CD4-positive, alpha-beta T cell treated with Interferon gamma for 1 hour (primary cell): Measurements from ENCODE around the gene RBM24.
"Not testable (repeated sequence)": the region's sequence is repeated elsewhere in the genome, so short reads cannot be mapped to it uniquely, and the experiment has no call there.

Experiments used
- DNase-seq: peaks from one replicate; pipeline ENCODE4 v3.0.0-alpha.2; 2020

The RBM24 gene

GRCh38 chr6:17292600-17293133, 11.5 kb downstream of the RBM24 start:
- DNase-seq = no peak

DNA sequence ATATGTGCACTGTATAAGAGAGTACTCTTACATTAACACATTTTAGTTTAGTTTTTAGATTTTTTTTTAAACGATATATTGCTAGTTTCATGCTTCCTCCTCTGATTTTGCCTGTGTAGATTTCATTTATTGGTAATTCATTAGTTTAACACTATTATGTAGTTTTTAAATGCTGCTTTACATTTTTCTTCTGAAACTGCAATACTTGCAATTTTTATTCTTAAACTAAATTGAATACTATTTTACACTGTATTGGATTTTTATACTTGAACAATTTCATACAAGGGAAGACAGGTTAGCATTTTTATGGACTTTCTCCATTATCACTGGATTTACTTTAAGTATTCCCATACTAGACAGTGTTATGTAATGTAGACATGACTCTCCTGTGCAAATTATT, 12.2 kb downstream of the RBM24 start:
- DNase-seq = no peak

- DNase-seq = no peak
Observed at GRCh38 chr6:17297271-17298080, 16.3 kb downstream of the RBM24 start.

GRCh38 chr6:17298257-17298656, 17.1 kb downstream of the RBM24 start:
- no peak for DNase-seq

- no peak for DNase-seq
Observed at GRCh38 chr6:17299222-17299621, 18.1 kb downstream of the RBM24 start.

DNA sequence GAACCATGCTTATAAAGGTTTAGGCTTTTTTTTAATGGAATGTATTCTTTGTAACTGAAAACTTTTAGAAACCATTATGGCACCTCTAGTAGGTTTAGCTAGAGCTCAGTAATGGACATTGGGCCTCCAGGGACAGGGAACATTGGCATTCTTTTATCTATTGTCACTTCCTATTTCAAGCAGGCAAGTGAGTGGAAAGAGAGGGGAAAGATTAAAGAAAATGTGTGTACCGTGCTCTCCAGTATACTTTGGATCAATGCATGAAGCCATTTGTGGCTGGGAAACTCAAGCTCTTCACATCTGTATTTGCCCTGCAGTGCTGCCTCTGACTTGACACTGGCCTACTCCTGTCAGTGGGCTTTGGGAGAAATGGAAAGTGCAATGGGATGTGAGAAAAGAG, 18.6 kb downstream of the RBM24 start:
- DNase-seq = no peak

GRCh38 chr6:17300637-17301036, 19.5 kb downstream of the RBM24 start:
- no peak for DNase-seq

DNA sequence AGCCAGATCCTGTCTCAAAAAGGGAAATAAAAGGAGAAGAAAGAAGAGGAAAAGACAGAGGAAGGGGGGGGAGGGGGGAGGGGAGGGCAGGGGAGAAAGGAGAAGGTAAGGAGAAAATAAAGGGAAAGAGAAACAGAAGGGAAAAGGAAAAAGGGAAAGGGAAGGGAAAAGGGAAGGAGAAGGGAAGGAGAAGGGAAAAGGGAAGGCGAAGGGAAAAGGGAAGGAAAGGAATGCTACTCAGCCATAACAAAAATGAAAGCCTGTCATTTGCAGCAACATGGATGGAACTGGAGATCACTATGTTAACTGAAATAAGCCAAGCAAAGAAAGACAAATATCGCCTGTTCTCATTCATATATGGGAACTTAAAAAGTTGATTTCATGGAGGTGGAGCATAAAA, 22.3 kb downstream of the RBM24 start:
- no peak for DNase-seq

DNA sequence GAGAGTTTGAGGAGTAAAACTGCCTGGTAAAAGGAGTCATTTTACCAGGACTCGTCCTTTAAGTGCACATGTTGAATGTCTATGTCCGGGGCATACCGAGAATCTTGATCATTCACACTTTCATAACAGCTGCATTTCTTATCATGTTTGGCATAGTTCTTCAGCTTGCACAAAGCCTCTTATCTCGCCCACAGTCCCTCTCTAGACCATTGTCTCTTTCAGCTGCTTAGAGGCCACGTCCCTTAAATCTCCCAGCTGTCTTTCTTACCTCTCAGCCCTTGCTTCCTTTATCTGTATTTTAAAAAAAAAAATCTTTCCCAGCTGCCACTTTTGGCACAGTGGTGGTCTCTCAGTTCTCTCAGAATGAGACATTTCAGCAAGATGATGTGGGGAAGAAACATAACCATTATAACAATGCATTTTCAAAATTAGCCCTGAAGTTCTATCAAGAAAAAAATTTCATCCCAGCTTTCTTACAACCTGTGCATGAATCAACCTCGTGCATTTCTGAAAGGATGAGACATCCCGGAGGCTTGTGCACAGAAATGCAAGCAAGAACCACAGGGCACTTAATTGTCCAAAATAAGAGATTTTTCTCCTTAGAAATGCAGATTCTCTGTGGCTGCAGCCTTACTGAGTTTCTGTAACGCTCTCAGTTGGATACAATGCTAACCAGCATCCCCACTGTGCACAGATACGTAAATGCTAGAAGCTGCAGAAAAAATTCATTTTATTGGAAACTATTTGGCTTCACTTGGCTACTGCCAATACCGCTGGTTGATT, 24.2 kb downstream of the RBM24 start:
- DNase-seq = no peak

- no peak for DNase-seq
Observed at GRCh38 chr6:17311595-17312311, 30.6 kb downstream of the RBM24 start.

DNA sequence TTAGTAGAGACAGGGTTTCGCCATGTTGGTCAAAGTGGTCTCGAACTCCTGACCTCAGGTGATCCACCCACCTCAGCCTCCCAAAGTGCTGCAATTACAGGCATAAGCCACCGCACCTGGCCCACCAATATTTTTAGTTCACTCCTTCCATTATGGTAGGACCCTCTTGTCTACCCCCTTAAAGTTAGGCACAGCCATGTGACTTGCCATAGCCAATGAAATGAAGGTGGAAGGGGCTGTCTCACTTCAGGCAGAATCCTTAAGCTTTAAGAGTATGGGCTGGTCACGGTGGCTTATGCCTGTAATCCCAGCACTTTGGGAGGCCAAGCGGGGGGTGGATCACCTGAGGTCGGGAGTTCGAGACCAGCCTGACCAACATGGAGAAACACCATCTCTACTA, 32.1 kb downstream of the RBM24 start:
- not testable (repeated sequence) for DNase-seq

- no peak for DNase-seq
Observed at GRCh38 chr6:17313971-17314370, 32.8 kb downstream of the RBM24 start.

DNA sequence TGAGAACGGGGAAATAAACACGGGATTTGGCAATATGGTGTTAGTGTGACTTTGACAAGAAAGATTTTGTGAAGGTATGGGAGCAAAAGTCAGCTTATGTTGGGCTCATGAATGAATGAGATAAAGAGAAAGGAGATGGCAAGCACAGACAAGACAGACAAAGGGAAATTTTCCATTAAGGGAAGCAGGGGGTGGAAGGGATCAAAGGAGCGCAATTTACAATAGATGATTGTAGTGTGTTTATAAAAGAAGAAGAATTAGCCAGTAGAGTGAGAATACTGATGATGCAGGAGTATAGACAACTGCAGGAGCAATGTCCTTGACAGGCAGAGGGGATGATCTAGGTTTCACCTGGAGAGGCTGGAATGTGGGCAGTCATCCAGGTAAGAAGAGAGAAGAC, 34.1 kb downstream of the RBM24 start:
- no peak for DNase-seq

DNA sequence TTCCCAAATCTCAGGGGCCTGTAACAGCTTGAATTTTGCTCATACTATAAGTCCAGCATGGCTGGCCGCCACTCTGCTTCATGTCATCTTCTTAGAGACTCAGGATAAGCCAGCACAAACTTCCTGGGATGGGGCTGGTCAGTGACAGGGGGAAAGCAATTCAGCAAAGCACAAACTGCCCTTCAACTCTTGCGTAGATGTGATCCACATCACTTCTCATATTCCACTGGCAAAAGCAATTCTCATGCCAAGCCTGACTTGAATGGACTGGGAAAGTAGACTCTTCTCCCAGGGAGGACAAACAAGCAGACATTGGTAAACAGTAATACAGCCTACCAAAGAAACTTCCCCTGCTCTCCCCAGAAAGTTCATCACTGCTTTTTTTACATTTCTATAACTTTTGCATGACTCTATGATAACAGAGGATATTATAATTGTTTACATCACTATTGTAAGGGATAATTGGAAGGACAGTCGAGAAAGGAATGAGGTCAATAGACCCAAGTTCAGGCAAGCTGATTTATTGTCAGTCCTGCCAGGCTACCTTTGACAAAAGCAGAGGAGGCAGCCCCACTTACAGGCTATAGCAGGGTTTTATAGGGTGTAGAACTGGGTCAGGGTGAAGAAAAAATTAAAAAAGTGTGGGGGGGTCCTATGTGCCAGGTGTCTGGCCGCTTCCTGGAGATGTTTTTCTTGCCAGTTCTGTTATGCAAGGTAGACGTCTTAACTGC, 37.4 kb downstream of the RBM24 start:
- no peak for DNase-seq

GRCh38 chr6:17320266-17320665, 39.1 kb downstream of the RBM24 start:
- DNase-seq = not testable (repeated sequence)

DNA sequence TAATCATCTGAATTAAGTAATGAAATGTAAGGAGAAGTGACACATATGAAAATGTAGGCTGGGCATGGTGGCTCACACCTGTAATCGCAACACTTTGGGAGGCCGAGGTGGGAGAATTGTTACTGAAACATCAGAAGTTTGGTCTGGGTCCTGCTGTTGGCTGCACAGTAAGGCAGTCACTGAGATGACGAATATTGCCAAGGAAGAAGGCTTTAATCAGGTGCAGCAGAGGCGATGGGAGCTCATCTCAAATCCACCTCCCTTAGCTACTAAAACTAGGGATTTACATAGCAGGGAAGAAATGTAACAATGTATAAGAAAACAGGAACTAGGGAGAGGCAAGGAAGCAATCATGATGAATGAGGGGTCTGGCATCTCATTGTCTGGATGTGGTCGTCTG, 50.1 kb downstream of the RBM24 start:
- DNase-seq = no peak

DNA sequence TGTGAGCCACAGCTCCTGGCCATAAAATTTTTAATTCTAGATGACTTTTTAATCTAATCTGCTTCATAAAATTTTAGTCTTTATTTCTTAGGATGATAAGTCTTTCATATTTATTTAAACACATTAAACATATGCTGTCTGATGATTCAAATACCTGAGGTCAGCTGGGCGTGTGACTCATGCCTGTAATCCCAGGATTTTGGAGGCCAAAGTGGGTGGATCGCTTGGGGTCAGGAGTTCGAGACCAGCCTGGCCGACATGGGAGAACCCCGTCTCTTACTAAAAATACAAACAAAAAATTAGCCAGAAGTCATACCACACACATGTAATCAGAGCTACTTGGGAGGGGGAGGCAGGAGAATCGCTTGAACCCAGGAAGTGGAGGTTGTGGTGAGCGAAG, 53.1 kb downstream of the RBM24 start:
- no peak for DNase-seq

GRCh38 chr6:17336425-17336824, 55.3 kb downstream of the RBM24 start:
- DNase-seq = no peak

GRCh38 chr6:17339308-17339670, 58.1 kb downstream of the RBM24 start:
- DNase-seq = no peak

DNA sequence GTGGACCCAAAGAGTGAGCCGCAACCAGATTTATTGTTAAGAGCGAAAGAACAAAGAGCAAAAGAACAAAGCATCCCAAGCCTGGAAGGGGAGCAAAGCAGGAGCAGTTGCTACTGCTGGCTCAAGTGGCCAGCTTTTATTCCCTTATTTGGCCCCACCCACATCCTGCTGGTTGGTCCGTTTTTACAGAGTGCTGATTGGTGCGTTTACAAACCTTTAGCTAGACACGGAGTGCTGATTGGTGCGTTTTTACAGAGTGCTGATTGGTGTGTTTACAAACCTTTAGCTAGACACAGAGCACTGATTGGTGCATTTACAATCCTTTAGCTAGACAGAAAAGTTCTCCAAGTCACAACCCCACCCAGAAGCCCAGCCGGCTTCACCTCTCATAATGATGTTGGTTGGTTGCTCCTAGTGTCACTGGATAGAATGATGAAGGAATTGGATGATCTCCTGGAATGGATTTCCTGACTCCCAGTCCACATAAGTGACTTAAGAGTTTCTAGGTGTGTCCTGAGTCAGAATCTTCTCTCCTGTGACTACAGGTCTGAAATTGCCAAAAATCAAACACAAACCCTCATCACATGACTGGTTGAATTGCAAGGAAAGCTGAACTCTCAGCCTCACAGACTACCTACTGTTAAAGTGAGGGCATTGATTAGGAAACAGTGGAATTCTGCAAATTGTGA, 60.1 kb downstream of the RBM24 start:
- DNase-seq = no peak

DNA sequence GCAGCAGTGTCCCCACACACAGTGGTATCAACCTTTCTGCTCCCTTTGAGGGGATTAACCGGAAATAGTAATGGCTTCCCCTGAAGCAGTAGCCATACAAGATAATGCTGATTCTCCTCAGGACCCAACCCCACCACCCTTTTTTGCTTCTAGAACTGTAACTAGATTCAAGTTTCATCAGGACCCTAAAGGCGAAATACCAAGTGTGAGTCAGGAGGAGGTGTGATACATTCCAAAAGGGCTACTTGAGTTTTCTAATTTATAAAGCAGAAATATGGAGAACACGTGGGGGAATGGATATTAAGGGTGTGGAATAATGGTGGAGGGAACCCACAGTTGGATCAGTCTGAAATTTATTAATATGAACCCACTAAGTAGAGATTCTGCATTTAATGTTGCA, 60.7 kb downstream of the RBM24 start:
- DNase-seq = no peak

DNA sequence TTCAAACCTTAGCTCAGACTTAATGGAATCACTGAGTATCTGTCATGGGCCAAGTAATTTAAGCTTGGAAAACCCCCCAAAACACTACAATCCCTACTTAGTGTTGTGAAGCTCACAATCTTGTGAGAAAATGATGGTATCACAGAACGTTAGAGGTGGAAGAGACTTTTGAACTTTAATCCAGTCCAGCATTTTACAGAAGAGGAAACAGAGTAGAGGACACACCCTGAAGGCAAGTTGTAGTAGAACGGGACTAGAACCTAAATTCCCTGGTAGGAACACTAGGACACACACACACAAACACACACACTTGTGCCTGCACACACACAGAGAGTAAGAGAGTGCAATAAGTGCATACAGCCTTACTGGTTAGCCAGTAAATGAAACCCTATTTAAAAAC, 62.1 kb downstream of the RBM24 start:
- DNase-seq = no peak
